Measurements from ENCODE around the gene RNF213.
"Not testable (repeated sequence)": the region's sequence is repeated elsewhere in the genome, so short reads cannot be mapped to it uniquely, and the experiment has no call there.

Gene RNF213

DNA sequence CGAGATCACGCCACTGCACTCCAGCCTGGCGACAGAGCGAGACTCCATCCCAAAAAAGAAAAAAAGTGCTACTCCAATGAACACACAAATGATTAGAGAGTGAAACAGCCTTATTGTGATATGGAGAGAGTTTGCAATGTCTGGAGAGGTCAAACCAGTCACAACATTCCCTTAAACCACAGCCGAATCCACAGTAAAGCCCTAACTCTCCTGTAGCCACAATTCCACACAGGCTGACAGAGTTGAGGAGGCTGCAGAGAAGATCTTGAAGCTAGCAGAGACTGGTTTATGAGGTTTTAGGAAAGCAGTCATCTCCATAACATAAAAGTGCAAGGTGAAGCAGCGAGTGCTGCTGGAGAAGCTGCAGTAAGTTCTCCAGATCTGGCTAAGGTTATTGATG, 6.7 kb downstream of the RNF213 start:
- DNase-seq (ENCODE audit: low read depth in 2 of 2) = no peak

- no peak for DNase-seq (ENCODE audit: low read depth in 2 of 2)
Measured at GRCh38 chr17:80268427-80268826, 7.8 kb downstream of the RNF213 start.

- DNase-seq (ENCODE audit: low read depth in 2 of 2) = no peak
Measured at GRCh38 chr17:80269405-80269807, 8.8 kb downstream of the RNF213 start.

DNA sequence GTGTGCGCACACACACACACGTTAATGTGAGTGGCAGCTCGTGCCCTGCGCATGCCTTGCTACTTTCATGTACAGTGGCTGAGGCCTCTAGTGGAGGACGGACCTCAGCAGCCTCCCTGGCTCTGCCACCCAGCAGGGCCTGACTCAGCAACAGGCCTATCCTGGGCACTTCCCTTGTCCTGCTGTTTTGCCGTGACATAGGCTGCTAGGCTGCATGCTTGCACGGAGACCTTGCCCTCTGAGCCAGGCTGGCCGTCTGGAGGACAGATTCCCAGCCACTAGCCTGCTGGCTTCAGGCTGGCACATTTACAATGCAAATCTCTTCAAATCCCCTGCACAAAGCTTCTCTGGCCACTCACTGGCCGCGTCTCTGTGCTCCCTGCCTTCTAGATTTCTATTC, 9.5 kb downstream of the RNF213 start:
- DNase-seq (ENCODE audit: low read depth in 2 of 2) = no peak

DNA sequence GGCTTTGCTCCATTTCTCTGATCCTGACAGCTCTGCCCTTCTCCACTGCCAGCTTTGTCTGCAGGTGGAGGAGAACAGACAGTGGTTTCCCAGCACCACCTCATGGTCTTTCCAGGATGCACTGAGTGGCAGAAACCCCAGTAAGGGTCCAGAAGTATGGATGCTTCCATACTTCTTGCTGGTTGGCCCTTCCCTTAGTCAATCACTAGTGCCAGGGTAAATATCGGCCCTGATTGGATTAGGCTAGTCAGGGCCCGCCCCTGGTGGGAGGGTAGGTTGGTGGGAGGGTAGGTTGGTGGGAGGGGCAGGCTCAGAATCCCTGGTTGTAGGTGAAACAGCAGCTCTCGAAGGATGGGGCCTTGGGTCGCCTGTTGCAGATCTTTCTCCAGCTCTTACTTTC, 10.2 kb downstream of the RNF213 start:
- DNase-seq (ENCODE audit: low read depth in 2 of 2) = no peak

DNA sequence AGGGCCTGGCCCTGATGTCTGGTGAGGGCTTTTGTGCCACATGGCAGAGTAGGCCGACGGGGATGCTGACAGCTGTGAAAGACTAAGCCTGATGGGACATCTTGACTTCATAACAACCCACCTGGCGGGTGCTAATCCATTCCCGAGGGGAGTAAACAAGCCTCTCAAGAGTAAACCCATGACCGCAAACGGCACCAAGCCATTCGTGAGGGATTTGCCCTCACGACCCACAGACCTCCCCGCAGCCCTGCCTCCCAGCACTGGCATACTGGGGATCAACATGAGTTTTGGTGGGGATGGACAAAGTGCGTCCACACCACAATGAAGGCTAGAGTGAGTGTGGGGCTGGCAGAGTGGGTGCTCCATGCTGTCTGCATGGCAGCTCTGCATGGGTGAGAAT, 11.7 kb downstream of the RNF213 start:
- DNase-seq (ENCODE audit: low read depth in 2 of 2) = no peak

DNA sequence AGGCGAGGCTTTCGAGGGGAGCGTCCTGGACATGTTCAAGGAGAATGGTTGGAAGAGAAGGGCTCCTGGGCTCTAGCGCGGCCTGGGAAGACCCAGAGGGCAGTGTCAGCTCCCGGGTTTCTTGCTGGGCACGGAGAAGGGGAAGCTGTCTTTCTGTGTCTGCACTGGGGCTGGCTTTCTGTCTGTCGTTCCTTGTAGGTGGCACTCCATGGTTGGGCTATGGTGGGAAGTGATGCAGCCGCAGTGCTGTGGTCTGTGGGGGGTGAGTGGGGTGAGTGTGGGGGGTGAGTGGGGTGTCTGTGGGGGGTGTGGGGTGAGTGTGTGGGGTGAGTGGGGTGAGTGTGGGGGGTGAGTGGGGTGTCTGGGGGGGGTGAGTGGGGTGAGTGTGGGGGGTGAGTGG, 13.7 kb downstream of the RNF213 start:
- DNase-seq (ENCODE audit: low read depth in 2 of 2) = no peak

DNA sequence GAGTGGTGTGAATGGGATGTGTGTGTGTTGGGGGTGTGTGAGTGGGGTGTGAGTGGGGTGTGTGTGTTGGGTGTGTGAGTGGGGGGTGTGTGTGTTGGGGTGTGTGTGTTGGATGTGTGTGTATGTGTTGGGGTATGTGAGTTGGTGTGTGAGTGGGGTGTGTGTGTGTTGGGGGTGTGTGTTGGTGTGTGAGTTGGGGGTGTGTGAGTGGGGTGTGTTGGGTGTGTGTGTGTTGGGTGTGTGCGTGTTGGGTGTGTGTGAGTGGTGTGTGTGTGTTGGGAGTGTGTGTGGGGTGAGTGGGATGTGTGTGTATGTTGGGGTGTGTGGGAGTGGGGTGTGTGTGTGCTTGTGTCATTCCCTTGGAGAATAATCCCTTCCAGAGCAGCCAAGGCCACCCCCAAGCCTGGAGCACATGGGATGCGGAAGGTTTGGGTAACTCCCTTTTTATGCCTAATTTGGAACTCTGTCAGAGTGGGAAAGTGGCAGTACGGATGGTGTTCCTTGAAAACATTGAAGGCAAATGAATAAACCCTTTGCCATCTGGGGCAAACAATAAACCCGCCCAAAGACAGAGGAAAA, 14.3 kb downstream of the RNF213 start:
- no peak for DNase-seq (ENCODE audit: low read depth in 2 of 2)

DNA sequence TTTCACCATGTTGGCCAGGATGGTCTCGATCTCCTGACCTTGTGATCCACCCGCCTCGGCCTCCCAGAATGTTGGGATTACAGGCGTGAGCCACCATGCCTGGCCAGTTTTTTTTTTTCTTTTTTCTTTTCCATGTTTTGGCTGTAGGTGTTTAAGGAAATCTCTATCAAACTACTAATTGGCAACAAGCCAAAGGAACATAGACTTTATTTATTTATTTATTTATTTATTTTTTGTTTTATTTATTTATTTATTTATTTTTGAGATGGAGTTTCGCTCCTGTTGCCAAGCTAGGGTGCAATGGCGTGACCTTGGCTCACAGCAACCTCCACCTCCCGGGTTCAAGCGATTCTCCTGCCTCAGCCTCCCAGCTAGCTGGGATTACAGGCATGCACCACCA, 15.2 kb downstream of the RNF213 start:
- not testable (repeated sequence) for DNase-seq (ENCODE audit: low read depth in 2 of 2)

DNA sequence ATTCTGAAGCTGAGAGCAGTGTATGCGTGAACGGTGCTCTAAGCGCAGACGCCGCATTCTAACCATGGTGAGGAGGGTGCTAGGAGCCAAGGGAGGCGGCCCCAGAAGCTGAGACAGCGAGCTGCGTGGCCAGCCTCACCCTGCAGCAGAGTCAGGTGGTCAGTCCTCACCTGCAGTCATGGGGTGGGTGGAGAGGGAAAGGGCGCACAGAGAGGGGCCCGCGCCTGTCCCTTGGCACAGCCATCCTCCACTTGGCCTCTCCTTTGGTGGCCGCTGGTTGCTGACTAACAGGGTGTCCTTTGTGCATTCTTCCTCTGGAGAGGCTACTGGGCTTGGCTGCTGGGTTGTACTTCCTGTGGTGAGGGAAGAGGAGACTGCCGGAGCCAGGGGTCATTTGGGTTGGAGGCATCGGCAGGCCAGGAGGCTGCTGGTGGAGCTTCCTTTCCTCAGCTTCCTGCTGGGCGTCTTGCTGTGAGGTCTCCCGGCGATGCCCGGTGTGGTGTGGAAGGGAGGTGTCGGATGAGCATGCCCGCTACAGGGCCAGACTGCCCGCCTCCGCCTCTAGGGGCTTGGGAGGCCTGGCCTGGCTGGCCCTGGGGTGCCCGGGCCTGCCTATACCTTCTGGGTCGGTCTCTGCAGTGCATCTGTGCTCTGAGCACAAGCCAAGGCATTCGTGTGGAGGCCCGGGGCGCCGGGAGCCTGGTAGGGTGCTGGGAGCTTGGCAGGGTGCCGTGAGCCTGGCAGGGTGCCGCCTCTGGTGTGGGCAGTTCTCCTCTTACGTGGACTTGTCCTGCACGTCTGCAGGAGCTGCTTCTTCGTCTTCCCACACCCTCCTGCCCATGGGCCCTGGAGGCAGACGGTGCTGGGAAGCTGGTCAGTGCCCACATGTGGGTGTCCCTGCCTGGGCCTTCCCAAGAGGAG, 17.4 kb downstream of the RNF213 start:
- no peak for DNase-seq (ENCODE audit: low read depth in 2 of 2)

GRCh38 chr17:80279895-80280294, 19.2 kb downstream of the RNF213 start:
- no peak for DNase-seq (ENCODE audit: low read depth in 2 of 2)

- no peak for DNase-seq (ENCODE audit: low read depth in 2 of 2)
Measured at GRCh38 chr17:80281516-80281915, 20.9 kb downstream of the RNF213 start.

GRCh38 chr17:80283116-80283852, 22.6 kb downstream of the RNF213 start:
- no peak for DNase-seq (ENCODE audit: low read depth in 2 of 2)

- DNase-seq (ENCODE audit: low read depth in 2 of 2) = no peak
Measured at GRCh38 chr17:80284631-80285030, 24.0 kb downstream of the RNF213 start.

DNA sequence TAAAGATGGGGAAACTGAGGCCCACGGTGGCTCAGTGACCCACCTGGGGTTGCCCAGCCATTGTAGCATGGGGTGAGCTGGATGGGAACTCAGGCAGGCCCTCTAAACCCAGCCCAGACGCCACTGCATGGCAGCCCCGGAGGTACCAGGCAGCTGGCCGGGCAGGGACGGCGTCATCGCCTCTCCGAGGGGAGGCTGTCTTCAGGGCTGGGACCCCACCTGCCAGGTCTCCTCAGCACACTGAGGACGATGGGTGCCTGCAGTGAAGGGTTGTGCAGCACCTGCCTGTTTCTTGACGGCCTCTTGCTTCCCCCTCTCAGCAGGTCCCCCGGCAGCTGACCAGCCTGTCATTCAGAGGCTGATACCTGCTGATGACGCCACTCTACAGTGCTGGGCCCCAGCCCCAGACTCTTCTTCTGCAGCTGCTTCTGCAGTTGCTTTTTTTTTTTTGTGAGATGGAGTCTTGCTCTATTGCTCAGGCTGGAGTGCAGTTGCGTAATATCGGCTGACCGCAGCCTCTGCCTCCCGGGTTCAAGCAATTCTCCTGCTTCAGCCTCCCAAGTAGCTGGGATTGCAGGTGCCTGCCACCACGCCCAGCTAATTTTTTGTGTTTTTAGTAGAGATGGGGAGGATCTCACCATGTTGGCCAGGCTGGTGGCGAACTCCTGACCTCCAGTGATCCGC, 24.7 kb downstream of the RNF213 start:
- DNase-seq (ENCODE audit: low read depth in 2 of 2) = no peak

- DNase-seq (ENCODE audit: low read depth in 2 of 2) = no peak
Measured at GRCh38 chr17:80286638-80286960, 25.9 kb downstream of the RNF213 start.

DNA sequence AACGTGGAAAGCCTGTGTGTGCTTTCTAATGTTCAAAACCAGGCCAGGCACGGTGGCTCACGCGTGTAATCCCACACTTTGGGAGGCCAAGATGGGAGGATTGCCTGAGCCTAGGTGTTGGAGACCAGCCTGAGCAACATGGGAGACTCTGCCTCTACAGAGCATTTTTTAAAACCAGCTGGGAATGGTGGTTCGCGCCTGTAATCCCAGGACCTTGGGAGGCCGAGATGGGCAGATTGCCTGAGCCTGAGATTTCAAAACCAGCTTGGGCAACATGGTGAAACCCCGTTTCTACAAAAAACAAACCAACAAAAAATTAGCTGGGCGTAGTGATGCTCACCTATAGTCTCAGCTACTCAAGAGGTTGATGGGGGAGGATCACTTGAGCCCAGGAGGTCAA, 26.4 kb downstream of the RNF213 start:
- no peak for DNase-seq (ENCODE audit: low read depth in 2 of 2)

DNA sequence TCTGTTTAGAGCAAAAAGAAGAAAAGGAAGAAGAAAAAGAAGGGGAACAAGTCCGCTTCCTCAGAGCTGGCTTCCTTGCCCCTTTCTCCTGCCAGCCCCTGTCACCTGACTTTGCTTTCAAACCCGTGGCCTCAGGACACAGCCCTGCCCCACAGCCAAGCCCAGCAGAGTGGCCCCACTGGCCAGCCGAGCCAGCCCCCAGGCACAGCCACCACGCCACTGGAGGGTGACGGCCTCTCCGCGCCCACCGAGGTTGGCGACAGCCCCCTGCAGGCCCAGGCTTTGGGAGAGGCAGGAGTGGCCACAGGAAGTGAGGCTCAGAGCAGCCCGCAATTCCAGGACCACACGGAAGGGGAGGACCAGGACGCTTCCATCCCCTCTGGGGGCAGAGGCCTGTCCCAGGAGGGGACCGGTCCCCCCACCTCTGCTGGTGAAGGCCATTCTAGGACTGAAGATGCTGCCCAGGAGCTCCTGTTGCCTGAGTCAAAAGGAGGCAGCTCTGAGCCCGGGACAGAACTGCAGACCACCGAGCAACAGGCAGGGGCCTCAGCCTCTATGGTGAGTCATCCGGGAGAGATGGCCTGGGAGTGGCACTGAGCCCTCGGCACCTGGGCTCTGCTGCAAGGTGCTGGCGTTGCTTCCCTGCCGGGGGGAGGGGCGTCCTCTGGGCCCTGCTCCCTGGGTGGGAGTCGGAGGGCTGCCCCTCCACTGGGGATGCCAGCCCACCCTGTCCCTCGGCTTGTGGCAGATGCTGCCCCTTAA, 27.3 kb downstream of the RNF213 start:
- no peak for DNase-seq (ENCODE audit: low read depth in 2 of 2)

DNA sequence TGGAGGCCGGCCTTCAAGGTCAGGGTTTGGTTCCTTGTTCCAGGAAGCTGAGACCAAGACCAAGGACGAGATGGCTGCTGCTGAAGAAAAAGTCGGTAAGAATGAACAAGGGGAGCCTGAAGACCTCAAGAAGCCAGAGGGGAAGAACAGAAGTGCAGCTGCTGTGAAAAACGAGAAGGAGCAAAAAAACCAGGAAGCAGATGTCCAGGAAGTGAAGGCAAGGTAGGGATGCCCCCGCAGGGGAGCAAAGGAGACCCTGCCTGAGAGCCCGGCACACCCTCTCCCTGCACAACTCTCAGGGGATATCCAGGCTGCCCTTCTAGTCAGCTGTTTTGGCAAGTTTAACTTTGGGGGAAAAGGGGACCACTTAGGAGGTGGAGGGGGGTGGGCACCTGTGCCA, 29.0 kb downstream of the RNF213 start:
- DNase-seq (ENCODE audit: low read depth in 2 of 2) = no peak

- DNase-seq (ENCODE audit: low read depth in 2 of 2) = no peak
Measured at GRCh38 chr17:80290156-80290555, 29.5 kb downstream of the RNF213 start.

GRCh38 chr17:80291260-80291659, 30.6 kb downstream of the RNF213 start:
- DNase-seq (ENCODE audit: low read depth in 2 of 2) = no peak
